Activated CD4-positive, CD25-positive, alpha-beta regulatory T cell treated with anti-CD3 and anti-CD28 coated beads, Interleukin-2, amount 50 U/mL, for 72 hours (primary cell): ENCODE results near the gene PTGER3.
A peak's percentile ranks its signal among the peaks of the same experiment; 100 is the strongest.

Experiments used
- DNase-seq: peaks from one replicate; pipeline ENCODE4 v3.0.0; 2021

PTGER3 gene

GRCh38 chr1:71049951-71050598 is 2.5 kb upstream of the PTGER3 start:
- DNase-seq: no peak

GRCh38 chr1:71046891-71047634 is 553 bp downstream of the PTGER3 start:
- peak; percentile 33 for DNase-seq

- no peak for DNase-seq
These were observed 2.1 kb downstream of the PTGER3 start for GRCh38 chr1:71045463-71046028.

- DNase-seq: no peak
These were observed 2.8 kb downstream of the PTGER3 start for GRCh38 chr1:71044833-71045232.

- no peak for DNase-seq
These were observed 4.6 kb downstream of the PTGER3 start for GRCh38 chr1:71043065-71043464.

- DNase-seq: no peak
These were observed 5.8 kb downstream of the PTGER3 start for GRCh38 chr1:71041806-71042205.

- DNase-seq: no peak
These were observed 7.9 kb downstream of the PTGER3 start for GRCh38 chr1:71039661-71040262.

GRCh38 chr1:71038942-71039341 is 8.7 kb downstream of the PTGER3 start:
- no peak for DNase-seq

GRCh38 chr1:71037829-71038620 is 9.6 kb downstream of the PTGER3 start:
- no peak for DNase-seq

GRCh38 chr1:71037066-71037465 is 10.6 kb downstream of the PTGER3 start:
- no peak for DNase-seq

GRCh38 chr1:71033136-71033535 is 14.5 kb downstream of the PTGER3 start:
- DNase-seq: no peak

GRCh38 chr1:71031426-71031825 is 16.2 kb downstream of the PTGER3 start:
- DNase-seq: no peak

GRCh38 chr1:71030026-71030425 is 17.6 kb downstream of the PTGER3 start:
- no peak for DNase-seq

GRCh38 chr1:71028981-71029380 is 18.6 kb downstream of the PTGER3 start:
- DNase-seq: no peak

- no peak for DNase-seq
These were observed 19.6 kb downstream of the PTGER3 start for GRCh38 chr1:71027991-71028390.

- DNase-seq: no peak
These were observed 21.5 kb downstream of the PTGER3 start for GRCh38 chr1:71026093-71026492.

GRCh38 chr1:71023515-71023914 is 24.1 kb downstream of the PTGER3 start:
- DNase-seq: no peak

- DNase-seq: no peak
These were observed 28.2 kb downstream of the PTGER3 start for GRCh38 chr1:71019233-71019969.

- DNase-seq: no peak
These were observed 28.8 kb downstream of the PTGER3 start for GRCh38 chr1:71018791-71019190.

- DNase-seq: no peak
These were observed 31.9 kb downstream of the PTGER3 start for GRCh38 chr1:71015745-71016144.

GRCh38 chr1:71014178-71014579 is 33.4 kb downstream of the PTGER3 start:
- DNase-seq: no peak
